ENCODE measurements around the gene S100A2.
"Not testable (repeated sequence)": the region's sequence is repeated elsewhere in the genome, so short reads cannot be mapped to it uniquely, and the experiment has no call there.

Gene S100A2

DNA sequence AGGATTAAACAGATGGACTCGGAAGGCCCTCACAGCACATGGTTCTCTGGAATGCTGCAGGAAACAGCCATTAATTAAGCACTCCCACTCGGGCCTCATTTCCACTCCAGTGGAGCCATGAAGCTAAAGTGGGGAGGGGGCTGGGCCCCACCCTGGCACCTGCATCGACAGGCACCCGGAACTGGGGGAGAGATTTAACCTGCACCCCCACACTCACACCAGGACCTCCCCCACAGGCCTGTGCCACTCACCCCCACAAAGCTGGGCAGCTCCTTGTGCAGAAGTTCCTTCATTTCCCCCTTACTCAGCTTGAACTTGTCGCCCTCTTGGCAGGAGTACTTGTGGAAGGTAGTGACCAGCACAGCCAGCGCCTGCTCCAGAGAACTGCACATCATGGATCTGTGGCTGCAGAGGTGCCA, 2.2 kb downstream of the S100A2 start:
- no peak for DNase-seq (ENCODE audit: extremely low read depth, low read depth)
- TF ChIP-seq CTCF (IDR thresholded peaks at IDR 0.05; ENCODE audit: low read depth, low read length), result no peak

GRCh38 chr1:153562021-153562420, 3.6 kb downstream of the S100A2 start:
- not testable (repeated sequence) for DNase-seq (ENCODE audit: extremely low read depth, low read depth)

- TF ChIP-seq CTCF (IDR thresholded peaks at IDR 0.05; ENCODE audit: low read depth, low read length), result no peak
- DNase-seq (ENCODE audit: extremely low read depth, low read depth), result no peak
Observed at GRCh38 chr1:153561466-153561985, 4.1 kb downstream of the S100A2 start.

DNA sequence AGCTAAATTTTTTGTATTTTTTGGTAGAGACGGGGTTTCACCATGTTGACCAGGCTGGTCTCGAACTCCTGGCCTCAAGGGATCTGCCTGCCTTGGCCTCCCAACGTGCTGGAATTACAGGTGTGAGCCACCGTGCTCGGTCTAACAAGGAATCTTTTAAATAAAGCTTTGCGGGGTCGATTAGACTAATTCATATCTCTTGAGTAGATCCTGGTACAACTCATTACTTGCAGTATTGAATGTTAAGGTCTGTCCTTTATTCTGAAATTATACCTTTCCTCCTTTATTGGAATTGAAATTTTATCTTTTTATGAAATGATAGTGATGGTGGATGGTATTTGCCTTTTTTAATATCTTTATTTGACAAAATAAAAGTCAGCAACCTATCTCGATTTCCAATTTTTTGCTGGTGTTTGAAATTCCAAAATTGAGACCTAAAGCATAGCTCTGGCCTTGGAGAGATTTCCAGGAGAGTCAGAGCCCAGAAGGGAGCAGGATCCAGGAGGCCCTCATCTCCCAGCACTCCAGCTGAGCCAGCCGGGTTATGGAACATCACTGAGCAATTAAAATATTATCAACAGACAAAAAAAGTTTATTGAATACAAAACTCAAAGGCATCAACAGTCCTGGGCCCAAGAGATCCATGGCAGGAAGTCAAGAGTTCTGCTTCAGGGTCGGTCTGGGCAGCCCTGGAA, 4.7 kb downstream of the S100A2 start:
- no peak for TF ChIP-seq CTCF (IDR thresholded peaks at IDR 0.05; ENCODE audit: low read depth, low read length)
- no peak for DNase-seq (ENCODE audit: extremely low read depth, low read depth)

DNA sequence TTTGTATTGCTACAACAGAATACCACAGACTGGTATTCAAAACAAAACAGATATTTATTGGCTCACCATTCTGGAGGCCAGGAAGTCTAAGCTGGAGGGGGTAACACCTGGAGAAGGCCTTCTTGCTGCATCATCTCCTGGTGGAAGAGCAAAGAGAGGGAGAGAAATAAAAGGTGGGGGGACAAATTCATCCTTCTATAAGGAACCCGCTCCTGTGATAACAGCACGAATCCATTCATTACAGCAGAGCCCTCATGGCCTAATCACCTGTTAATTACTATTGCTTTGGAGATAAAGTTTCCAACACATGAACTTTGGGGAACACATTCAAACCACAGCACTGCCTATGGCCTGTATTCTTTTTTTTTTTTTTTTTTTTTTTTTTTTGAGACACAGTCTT, 5.4 kb downstream of the S100A2 start:
- TF ChIP-seq CTCF (IDR thresholded peaks at IDR 0.05; ENCODE audit: low read depth, low read length), result no peak
- no peak for DNase-seq (ENCODE audit: extremely low read depth, low read depth)

DNA sequence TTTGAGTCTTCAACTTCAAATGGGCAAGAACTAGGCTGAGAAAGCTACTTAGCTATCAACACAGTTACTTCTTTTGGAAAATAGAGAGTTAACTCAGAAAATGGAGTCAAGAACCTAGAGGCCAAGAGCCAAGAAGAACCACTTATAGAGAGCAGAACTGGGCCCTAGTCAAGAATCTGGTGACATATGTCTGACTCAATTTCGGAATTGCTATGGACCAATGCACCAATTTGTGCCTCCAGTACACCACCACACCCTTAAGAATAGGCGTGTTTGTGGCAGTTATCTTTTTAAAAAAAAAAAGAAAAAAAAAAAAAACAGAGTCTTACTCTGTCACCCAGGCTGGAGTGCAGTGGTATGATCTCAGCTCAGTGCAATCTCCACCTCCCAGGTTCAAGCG, 7.8 kb downstream of the S100A2 start:
- no peak for DNase-seq (ENCODE audit: extremely low read depth, low read depth)
- TF ChIP-seq CTCF (IDR thresholded peaks at IDR 0.05; ENCODE audit: low read depth, low read length), result no peak

DNA sequence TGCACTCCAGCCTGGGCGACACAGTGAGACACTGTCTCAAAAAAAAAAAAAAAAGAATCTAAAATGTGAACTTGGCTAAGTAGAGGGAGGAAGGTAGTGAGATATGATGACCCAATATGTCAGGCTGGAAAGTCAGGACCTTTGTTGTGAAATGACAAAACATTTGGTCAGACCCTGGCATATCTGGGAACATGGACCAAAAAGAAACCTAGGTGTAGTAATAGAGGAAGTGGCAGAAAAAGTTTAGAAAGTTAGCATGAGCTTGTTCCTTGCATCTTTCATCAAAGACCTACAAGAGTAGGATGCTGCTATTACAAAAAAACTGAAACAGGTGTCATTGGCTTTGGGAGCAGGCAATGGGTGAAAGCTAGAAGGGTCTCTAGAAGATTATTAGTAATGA, 9.3 kb downstream of the S100A2 start:
- DNase-seq (ENCODE audit: extremely low read depth, low read depth), result no peak
- TF ChIP-seq CTCF (IDR thresholded peaks at IDR 0.05; ENCODE audit: low read depth, low read length), result no peak

Measured in AG09319 (cell line).